ENCODE results near the gene PCP4L1. TPM values are rescaled to one million over a fixed set of nuclear protein-coding genes. Genes with fewer than 3 reads are reported as not detected.
"Not testable (repeated sequence)": the region's sequence is repeated elsewhere in the genome, so short reads cannot be mapped to it uniquely, and the experiment has no call there.

Gene PCP4L1
- total RNA-seq, 2 experiments from 2014 or later, result not detected

GRCh38 chr1:161251579-161251978 lies 7.0 kb upstream of the PCP4L1 start:
- Histone ChIP-seq H3K4me1 (ENCODE audit: insufficient read depth, low read length) (no peaks in the 10 kb centered on the region), H3K4me3 (ENCODE audit: low read length) (no peak overlapping the region), H3K27me3 (ENCODE audit: control insufficient read depth in 1 of 2, insufficient read depth in 2 of 2, low read length in 2 of 2) (peaks cover 0 to 5% of the 10 kb centered on the region in 2 experiments), H3K9me3 (ENCODE audit: control insufficient read depth in 1 of 2, insufficient read depth in 1 of 2, low read length in 2 of 2) (peaks cover under 1 to 4% of the 10 kb centered on the region in 2 experiments), H3K27ac (ENCODE audit: low read depth in 1 of 2, low read length in 2 of 2) (no peak overlapping the region), H3K36me3 (ENCODE audit: insufficient read depth, low read length) (no peaks in the 10 kb centered on the region)
- CTCF ChIA-PET, result no interaction called here
- DNase-seq (no peak), ATAC-seq (ENCODE audit: poor library complexity) (no peak)
- Mint-ChIP-seq H3K9me3 (peaks cover 2% of the 10 kb centered on the region), H3K4me1 (ENCODE audit: low read depth) (no peaks in the 10 kb centered on the region), H3K4me3 (no peak overlapping the region), H3K27ac (no peak overlapping the region), H3K27me3 (peaks cover 24% of the 10 kb centered on the region), H3K36me3 (ENCODE audit: low read depth) (peaks cover 4% of the 10 kb centered on the region)
- POLR2A ChIA-PET, result no interaction called here
- intact Hi-C loops (cut with DNase I, micrococcal nuclease), result no loop called here
- no peak for TF ChIP-seq CTCF (IDR thresholded peaks at IDR 0.05)

- DNase-seq; H3K9me3 Mint-ChIP-seq; H3K4me3 ChIP-seq (ENCODE audit: low read length); H3K27ac Mint-ChIP-seq; H3K4me1 Mint-ChIP-seq (ENCODE audit: low read depth); CTCF ChIA-PET; H3K27ac ChIP-seq (ENCODE audit: low read depth in 1 of 2, low read length in 2 of 2); H3K4me3 Mint-ChIP-seq; ATAC-seq (ENCODE audit: poor library complexity); H3K36me3 ChIP-seq (ENCODE audit: insufficient read depth, low read length); POLR2A ChIA-PET; intact Hi-C loops (cut with DNase I, micrococcal nuclease): not testable (repeated sequence)
- H3K9me3 ChIP-seq (ENCODE audit: control insufficient read depth in 1 of 2, insufficient read depth in 1 of 2, low read length in 2 of 2), result peaks cover 13 to 15% of the 10 kb centered on the region in 2 experiments
- H3K27me3 Mint-ChIP-seq, result peaks cover 57% of the 10 kb centered on the region
- peaks cover 15% of the 10 kb centered on the region for H3K36me3 Mint-ChIP-seq (ENCODE audit: low read depth)
- H3K4me1 ChIP-seq (ENCODE audit: insufficient read depth, low read length), result peaks cover 14% of the 10 kb centered on the region
- peaks cover 21 to 36% of the 10 kb centered on the region in 2 experiments for H3K27me3 ChIP-seq (ENCODE audit: control insufficient read depth in 1 of 2, insufficient read depth in 2 of 2, low read length in 2 of 2)
Observed at GRCh38 chr1:161255302-161255701, 3.2 kb upstream of the PCP4L1 start.

- POLR2A ChIA-PET; intact Hi-C loops (cut with DNase I, micrococcal nuclease); ATAC-seq (ENCODE audit: poor library complexity); CTCF ChIA-PET; H3K27ac ChIP-seq (ENCODE audit: low read depth in 1 of 2, low read length in 2 of 2); H3K4me3 Mint-ChIP-seq; H3K36me3 ChIP-seq (ENCODE audit: insufficient read depth, low read length); H3K9me3 Mint-ChIP-seq; H3K4me1 Mint-ChIP-seq (ENCODE audit: low read depth); DNase-seq; H3K27ac Mint-ChIP-seq; H3K4me3 ChIP-seq (ENCODE audit: low read length): not testable (repeated sequence)
- peaks cover 13 to 15% of the 10 kb centered on the region in 2 experiments for H3K9me3 ChIP-seq (ENCODE audit: control insufficient read depth in 1 of 2, insufficient read depth in 1 of 2, low read length in 2 of 2)
- H3K4me1 ChIP-seq (ENCODE audit: insufficient read depth, low read length), result peaks cover 15% of the 10 kb centered on the region
- H3K36me3 Mint-ChIP-seq (ENCODE audit: low read depth), result peaks cover 15% of the 10 kb centered on the region
- H3K27me3 Mint-ChIP-seq, result peaks cover 65% of the 10 kb centered on the region
- H3K27me3 ChIP-seq (ENCODE audit: control insufficient read depth in 1 of 2, insufficient read depth in 2 of 2, low read length in 2 of 2), result peaks cover 29 to 42% of the 10 kb centered on the region in 2 experiments
Observed at GRCh38 chr1:161255955-161256520, 2.5 kb upstream of the PCP4L1 start.

GRCh38 chr1:161257109-161257508 lies 1.4 kb upstream of the PCP4L1 start:
- CTCF ChIA-PET; H3K4me1 Mint-ChIP-seq (ENCODE audit: low read depth); POLR2A ChIA-PET: not testable (repeated sequence)

More at GRCh38 chr1:161257109-161257508, 1.4 kb upstream of the PCP4L1 start:
- Histone ChIP-seq H3K27me3 (ENCODE audit: control insufficient read depth in 1 of 2, insufficient read depth in 2 of 2, low read length in 2 of 2) (peaks cover 38 to 47% of the 10 kb centered on the region in 2 experiments), H3K9me3 (ENCODE audit: control insufficient read depth in 1 of 2, insufficient read depth in 1 of 2, low read length in 2 of 2) (peaks cover 13 to 15% of the 10 kb centered on the region in 2 experiments), H3K4me1 (ENCODE audit: insufficient read depth, low read length) (peaks cover 17% of the 10 kb centered on the region)
- intact Hi-C loops (cut with DNase I, micrococcal nuclease); H3K36me3 ChIP-seq (ENCODE audit: insufficient read depth, low read length); H3K4me3 Mint-ChIP-seq; H3K27ac ChIP-seq (ENCODE audit: low read depth in 1 of 2, low read length in 2 of 2); DNase-seq; ATAC-seq (ENCODE audit: poor library complexity); H3K27ac Mint-ChIP-seq; H3K9me3 Mint-ChIP-seq; H3K4me3 ChIP-seq (ENCODE audit: low read length): not testable (repeated sequence)
- H3K36me3 Mint-ChIP-seq (ENCODE audit: low read depth), result peaks cover 15% of the 10 kb centered on the region
- peaks cover 74% of the 10 kb centered on the region for H3K27me3 Mint-ChIP-seq
